Measurements from ENCODE around the gene ATMIN.

Gene ATMIN

GRCh38 chr16:81035398-81035974 is at the start of gene ATMIN:
ATMIN (plus strand) TSS chr16:81035842; CDS start chr16:81035871, 29 bp downstream.
- peak in 13 of 14 donors; percentile 6 to 88 (median 57) for DNase-seq

GRCh38 chr16:80986557-80986956 is 49.1 kb upstream of the ATMIN start:
- DNase-seq: no peak

- DNase-seq: no peak
These were observed 46.9 kb upstream of the ATMIN start for GRCh38 chr16:80988756-80989155.

GRCh38 chr16:80989801-80990200 is 45.8 kb upstream of the ATMIN start:
- no peak for DNase-seq

GRCh38 chr16:80990577-80990976 is 45.1 kb upstream of the ATMIN start:
- DNase-seq: no peak

GRCh38 chr16:80990978-80991377 is 44.7 kb upstream of the ATMIN start:
- no peak for DNase-seq

- DNase-seq: no peak
These were observed 43.7 kb upstream of the ATMIN start for GRCh38 chr16:80991792-80992430.

- DNase-seq: no peak
These were observed 42.9 kb upstream of the ATMIN start for GRCh38 chr16:80992676-80993293.

- peak in 1 of 14 donors; percentile 13 for DNase-seq
These were observed 42.3 kb upstream of the ATMIN start for GRCh38 chr16:80993307-80993706.

- no peak for DNase-seq
These were observed 41.8 kb upstream of the ATMIN start for GRCh38 chr16:80993834-80994233.

- DNase-seq: no peak
These were observed 41.2 kb upstream of the ATMIN start for GRCh38 chr16:80994451-80994850.

- no peak for DNase-seq
These were observed 38.9 kb upstream of the ATMIN start for GRCh38 chr16:80996688-80997138.

GRCh38 chr16:80997139-80997798 is 38.4 kb upstream of the ATMIN start:
- DNase-seq: no peak

- DNase-seq: no peak
These were observed 37.5 kb upstream of the ATMIN start for GRCh38 chr16:80997964-80998620.

- DNase-seq: no peak
These were observed 34.8 kb upstream of the ATMIN start for GRCh38 chr16:81000873-81001272.

GRCh38 chr16:81001330-81001729 is 34.3 kb upstream of the ATMIN start:
- no peak for DNase-seq

GRCh38 chr16:81003064-81003463 is 32.6 kb upstream of the ATMIN start:
- no peak for DNase-seq

- no peak for DNase-seq
These were observed 31.8 kb upstream of the ATMIN start for GRCh38 chr16:81003610-81004460.

- peak in 2 of 14 donors; percentile 15 to 17 for DNase-seq
These were observed 30.8 kb upstream of the ATMIN start for GRCh38 chr16:81004646-81005353.

- DNase-seq: peak in 2 of 14 donors; percentile 11 to 13
These were observed 30.0 kb upstream of the ATMIN start for GRCh38 chr16:81005610-81006161.
